ENCODE data around the gene TRPV6.

TRPV6 gene

GRCh38 chr7:142887282-142888015 is 1.9 kb upstream of the TRPV6 start:
- TF ChIP-seq NFIC (IDR thresholded peaks at IDR 0.05) (no peak), EP300 (IDR thresholded peaks at IDR 0.05; ENCODE audit: borderline replicate concordance) (no peak), ZBTB7A (IDR thresholded peaks at IDR 0.05; ENCODE audit: low read depth) (no peak), TEAD4 (IDR thresholded peaks at IDR 0.05) (no peak), CREB1 (IDR thresholded peaks at IDR 0.05; ENCODE audit: low read depth) (no peak), MAX (IDR thresholded peaks at IDR 0.05) (no peak)

- TF ChIP-seq TCF12 (IDR thresholded peaks at IDR 0.05; ENCODE audit: low read depth) (no peak), EGR1 (IDR thresholded peaks at IDR 0.05) (no peak), REST (IDR thresholded peaks at IDR 0.05; ENCODE audit: low read depth) (no peak), TEAD4 (IDR thresholded peaks at IDR 0.05) (no peak), FOXM1 (IDR thresholded peaks at IDR 0.05; ENCODE audit: borderline replicate concordance, low read depth) (no peak), ZBTB7A (IDR thresholded peaks at IDR 0.05; ENCODE audit: low read depth) (no peak), RAD21 (IDR thresholded peaks at IDR 0.05; ENCODE audit: low read depth) (no peak), USF1 (IDR thresholded peaks at IDR 0.05) (no peak), EP300 (IDR thresholded peaks at IDR 0.05; ENCODE audit: borderline replicate concordance) (no peak), MAX (IDR thresholded peaks at IDR 0.05) (no peak), CEBPB (IDR thresholded peaks at IDR 0.05) (no peak), NFIC (IDR thresholded peaks at IDR 0.05) (no peak), YY1 (IDR thresholded peaks at IDR 0.05; ENCODE audit: low read depth) (no peak), TAF1 (IDR thresholded peaks at IDR 0.05; ENCODE audit: low read depth) (no peak), CREB1 (IDR thresholded peaks at IDR 0.05; ENCODE audit: low read depth) (no peak)
These were observed 1.3 kb upstream of the TRPV6 start for GRCh38 chr7:142886866-142887265.

GRCh38 chr7:142884286-142884640 is 1.3 kb downstream of the TRPV6 start:
- TF ChIP-seq NFIC (IDR thresholded peaks at IDR 0.05): no peak
- TF ChIP-seq CEBPB (IDR thresholded peaks at IDR 0.05): no peak
- TF ChIP-seq TAF1 (IDR thresholded peaks at IDR 0.05; ENCODE audit: low read depth): no peak
- TF ChIP-seq CREB1 (IDR thresholded peaks at IDR 0.05; ENCODE audit: low read depth): no peak
- no peak for TF ChIP-seq MAX (IDR thresholded peaks at IDR 0.05)
- no peak for TF ChIP-seq TEAD4 (IDR thresholded peaks at IDR 0.05)
- no peak for TF ChIP-seq USF1 (IDR thresholded peaks at IDR 0.05)
- TF ChIP-seq TCF12 (IDR thresholded peaks at IDR 0.05; ENCODE audit: low read depth): no peak
- TF ChIP-seq FOXM1 (IDR thresholded peaks at IDR 0.05; ENCODE audit: borderline replicate concordance, low read depth): no peak
- TF ChIP-seq RAD21 (IDR thresholded peaks at IDR 0.05; ENCODE audit: low read depth): no peak
- TF ChIP-seq ZBTB7A (IDR thresholded peaks at IDR 0.05; ENCODE audit: low read depth): no peak
- no peak for TF ChIP-seq EGR1 (IDR thresholded peaks at IDR 0.05)
- TF ChIP-seq EP300 (IDR thresholded peaks at IDR 0.05; ENCODE audit: borderline replicate concordance): no peak
- TF ChIP-seq YY1 (IDR thresholded peaks at IDR 0.05; ENCODE audit: low read depth): no peak
- no peak for TF ChIP-seq REST (IDR thresholded peaks at IDR 0.05; ENCODE audit: low read depth)

GRCh38 chr7:142883571-142884285 is 1.8 kb downstream of the TRPV6 start:
- TF ChIP-seq FOXM1 (IDR thresholded peaks at IDR 0.05; ENCODE audit: borderline replicate concordance, low read depth) (no peak), YY1 (IDR thresholded peaks at IDR 0.05; ENCODE audit: low read depth) (no peak), USF1 (IDR thresholded peaks at IDR 0.05) (no peak), EGR1 (IDR thresholded peaks at IDR 0.05) (no peak), TEAD4 (IDR thresholded peaks at IDR 0.05) (no peak), REST (IDR thresholded peaks at IDR 0.05; ENCODE audit: low read depth) (no peak), RAD21 (IDR thresholded peaks at IDR 0.05; ENCODE audit: low read depth) (no peak)
